HEK293T (cell line): Measurements from ENCODE around the gene AMER1.

ENCODE experiments used
- CTCF ChIA-PET: fragments of 350-600 bp; formaldehyde crosslinking; extraction: SDS; loops from one replicate; lab custom pipeline; 2021; ENCODE audit warnings: antibody characterized with exemption, inconsistent platforms; lab: Yijun Ruan, JAX
- POLR2A ChIA-PET: fragments of 350-600 bp; formaldehyde crosslinking; extraction: SDS; loops from one replicate; lab custom pipeline; 2020; ENCODE audit warnings: antibody characterized with exemption, inconsistent platforms; lab: Yijun Ruan, JAX
- DNase-seq: peaks from one replicate; pipeline ENCODE4 v3.0.0; 2012; ENCODE audit warnings: mixed read lengths; ENCODE audit errors: extremely low spot score
- ARNT ChIP-seq: fragments of 450-650 bp; IDR thresholded peaks from 2 replicates; pipeline ENCODE4 v1.6.1; 2017; ENCODE audit warnings: mild to moderate bottlenecking
- BHLHE40 ChIP-seq: fragments of 450-650 bp; IDR thresholded peaks from 2 replicates; pipeline ENCODE4 v1.6.1; 2016; ENCODE audit warnings: mild to moderate bottlenecking, moderate library complexity, borderline replicate concordance
- CTBP1 ChIP-seq: fragments of 450-650 bp; IDR thresholded peaks from 2 replicates; pipeline ENCODE4 v1.6.1; 2016; ENCODE audit warnings: borderline replicate concordance
- ELF4 ChIP-seq: fragments of 450-650 bp; IDR thresholded peaks from 2 replicates; pipeline ENCODE4 v1.6.1; 2017; ENCODE audit warnings: antibody characterized with exemption
- FOXA1 ChIP-seq: fragments of 450-650 bp; IDR thresholded peaks from 2 replicates; pipeline ENCODE4 v1.6.1; 2016; ENCODE audit warnings: mild to moderate bottlenecking
- FOXK2 ChIP-seq: fragments of 450-650 bp; IDR thresholded peaks from 2 replicates; pipeline ENCODE4 v1.6.1; 2016; ENCODE audit warnings: mild to moderate bottlenecking
- FOXM1 ChIP-seq: fragments of 450-650 bp; IDR thresholded peaks from 2 replicates; pipeline ENCODE4 v1.6.1; 2017; ENCODE audit warnings: mild to moderate bottlenecking, borderline replicate concordance
- HDGF ChIP-seq: fragments of 450-650 bp; IDR thresholded peaks from 2 replicates; pipeline ENCODE4 v1.6.1; 2017; ENCODE audit warnings: antibody characterized with exemption, borderline replicate concordance
- L3MBTL2 ChIP-seq: fragments of 450-650 bp; conservative IDR thresholded peaks from 2 replicates; pipeline ENCODE4 v1.6.1; 2016; ENCODE audit warnings: mild to moderate bottlenecking
- LEF1 ChIP-seq: fragments of 450-650 bp; IDR thresholded peaks from 2 replicates; pipeline ENCODE4 v1.6.1; 2017; ENCODE audit warnings: mild to moderate bottlenecking, borderline replicate concordance
- NFRKB ChIP-seq: fragments of 450-650 bp; IDR thresholded peaks from 2 replicates; pipeline ENCODE4 v1.6.1; 2016; ENCODE audit warnings: mild to moderate bottlenecking, moderate library complexity
- SP1 ChIP-seq: fragments of 450-650 bp; IDR thresholded peaks from 2 replicates; pipeline ENCODE4 v1.6.1; 2017
- SUZ12 ChIP-seq: fragments of 450-650 bp; IDR thresholded peaks from 2 replicates; pipeline ENCODE4 v1.6.1; 2016; ENCODE audit warnings: mild to moderate bottlenecking
- TARDBP ChIP-seq: fragments of 450-650 bp; IDR thresholded peaks from 2 replicates; pipeline ENCODE4 v1.6.1; 2016
- ZNF384 ChIP-seq: fragments of 450-650 bp; IDR thresholded peaks from 2 replicates; pipeline ENCODE4 v1.6.1; 2016
- TF ChIP-seq, protein P1 (sequence below): fragments of 450-650 bp; IDR thresholded peaks from 2 replicates; pipeline ENCODE4 v1.6.1; 2016

Gene AMER1

DNA sequence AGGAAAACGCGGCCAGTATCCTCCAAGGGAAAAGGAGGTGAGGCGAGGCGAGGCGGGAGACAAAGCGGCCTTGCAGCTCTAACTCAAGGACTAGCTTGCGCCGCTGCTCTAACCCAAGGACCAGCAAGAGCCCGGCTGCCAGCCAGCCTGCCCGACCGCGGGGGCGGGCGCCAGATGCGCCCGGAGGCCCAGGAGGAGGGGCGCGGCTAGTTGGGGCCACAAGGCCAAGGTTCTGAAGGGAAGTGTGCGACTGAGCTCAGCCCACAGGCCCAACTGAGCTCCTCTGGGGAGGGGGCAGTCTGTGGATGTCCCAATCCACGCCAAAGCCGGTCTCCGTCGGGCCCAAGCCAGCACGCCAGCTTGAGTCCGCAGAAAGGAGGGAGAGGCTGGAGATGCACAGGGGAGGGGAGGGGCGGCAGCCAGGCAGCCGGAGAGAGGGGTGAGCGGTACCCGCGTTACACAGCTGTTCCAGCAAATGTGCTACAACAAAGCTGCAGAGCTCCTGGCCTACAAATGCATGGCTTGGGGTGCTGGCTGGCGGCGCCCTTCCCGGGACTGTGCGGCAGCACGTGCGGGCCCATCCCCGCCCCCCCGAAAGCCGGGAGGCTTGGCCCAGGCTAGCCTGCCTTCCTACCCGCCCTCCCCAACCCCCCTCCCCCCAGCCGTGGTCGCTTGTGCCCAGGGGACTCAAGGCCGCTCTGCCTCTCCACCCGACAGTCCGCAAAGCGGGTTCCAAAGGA is 637 bp downstream of the AMER1 start:
- ChIA-PET POLR2A (interaction anchor here (1.0 to 1.1 kb wide), 3 partner anchors 8 to 18 kb away, joined by 3 read pairs; no protein-coding TSS in a partner anchor), CTCF (no interaction called here)
- no peak for TF ChIP-seq FOXM1
- peak; percentile 43; the same call in 1 of the 2 replicates for TF ChIP-seq L3MBTL2
- DNase-seq, result peak; percentile 35

DNA sequence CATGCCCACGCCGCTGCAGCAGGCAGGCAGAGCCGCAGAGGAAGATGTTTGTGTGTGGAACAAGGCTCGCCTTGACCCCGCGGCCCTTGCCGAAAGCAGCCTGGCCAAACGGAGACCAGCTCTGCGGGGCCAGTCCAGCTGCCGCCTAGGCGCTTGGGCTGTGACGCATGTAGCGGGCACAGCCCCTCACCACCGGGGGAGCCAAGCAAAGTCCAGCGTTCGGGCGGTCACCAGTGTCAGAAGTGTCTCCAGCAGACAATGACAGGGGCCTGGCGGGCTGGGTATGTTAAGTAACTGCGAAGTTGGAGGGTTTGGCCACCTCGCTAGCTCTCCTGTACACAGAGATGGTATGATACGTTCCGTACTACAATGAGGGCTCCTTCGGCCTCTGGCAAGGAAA is 1.3 kb downstream of the AMER1 start:
- POLR2A ChIA-PET, result no interaction called here
- TF ChIP-seq FOXK2 (no peak), HDGF (no peak), LEF1 (no peak), SP1 (no peak), CTBP1 (no peak), L3MBTL2 (no peak), ELF4 (no peak)
- CTCF ChIA-PET, result no interaction called here
- DNase-seq, result no peak

DNA sequence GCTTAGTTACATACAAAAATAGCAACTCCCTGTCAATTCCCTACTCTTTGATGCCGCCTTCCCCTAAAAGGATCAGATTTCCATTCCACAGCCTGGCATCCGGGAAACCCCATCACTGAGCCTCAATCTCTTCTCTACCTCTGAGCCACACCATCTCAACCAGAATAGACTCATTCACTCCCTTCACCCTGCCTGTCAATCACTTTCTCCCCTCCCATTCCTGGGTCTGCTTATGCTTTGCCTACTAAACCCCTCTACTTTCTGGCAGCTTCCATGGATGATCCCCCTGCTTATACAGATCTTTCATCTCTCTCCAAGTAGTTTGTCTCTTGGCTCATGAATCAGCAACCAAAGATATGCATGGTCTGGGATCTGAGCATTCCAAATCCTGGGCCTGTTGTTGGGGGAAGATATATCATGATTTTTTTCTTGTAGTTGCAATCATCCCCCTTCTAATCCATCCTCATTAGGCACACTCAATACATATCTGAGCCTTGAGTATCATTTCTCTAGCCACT is 2.6 kb downstream of the AMER1 start:
- TF ChIP-seq ARNT, result no peak
- TF ChIP-seq, protein P1, sequence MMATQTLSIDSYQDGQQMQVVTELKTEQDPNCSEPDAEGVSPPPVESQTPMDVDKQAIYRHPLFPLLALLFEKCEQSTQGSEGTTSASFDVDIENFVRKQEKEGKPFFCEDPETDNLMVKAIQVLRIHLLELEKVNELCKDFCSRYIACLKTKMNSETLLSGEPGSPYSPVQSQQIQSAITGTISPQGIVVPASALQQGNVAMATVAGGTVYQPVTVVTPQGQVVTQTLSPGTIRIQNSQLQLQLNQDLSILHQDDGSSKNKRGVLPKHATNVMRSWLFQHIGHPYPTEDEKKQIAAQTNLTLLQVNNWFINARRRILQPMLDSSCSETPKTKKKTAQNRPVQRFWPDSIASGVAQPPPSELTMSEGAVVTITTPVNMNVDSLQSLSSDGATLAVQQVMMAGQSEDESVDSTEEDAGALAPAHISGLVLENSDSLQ, result peak; percentile 80
- no peak for TF ChIP-seq BHLHE40
- no peak for TF ChIP-seq NFRKB
- CTCF ChIA-PET, result no interaction called here
- POLR2A ChIA-PET, result no interaction called here
- no peak for DNase-seq

DNA sequence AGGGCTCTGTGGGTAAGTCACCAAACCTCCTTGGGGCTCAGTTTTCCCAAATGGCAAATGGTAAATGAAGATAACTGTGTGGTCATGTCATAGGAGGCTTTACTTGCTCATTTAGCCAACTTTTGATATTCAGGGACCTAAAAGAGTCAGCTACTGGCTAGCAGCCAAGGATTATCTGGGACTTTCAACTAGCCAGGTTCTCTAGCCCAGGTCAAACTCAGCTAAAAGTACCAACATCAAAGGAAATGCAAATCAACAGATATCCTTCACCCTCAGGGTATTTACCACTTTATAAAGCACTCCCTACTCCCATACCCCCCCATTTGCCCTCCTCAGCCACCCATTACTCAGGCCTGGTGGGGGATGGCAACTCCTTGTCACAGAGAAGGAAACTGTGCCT is 7.5 kb downstream of the AMER1 start:
- ChIA-PET POLR2A (no interaction called here), CTCF (interaction anchor here (1.2 kb wide), 1 partner anchor 9 kb away, joined by 3 read pairs; no protein-coding TSS in a partner anchor)
- TF ChIP-seq BHLHE40 (no peak), ZNF384 (no peak), FOXK2 (no peak), CTBP1 (no peak), ARNT (no peak), FOXM1 (no peak), HDGF (no peak), ELF4 (no peak), FOXA1 (no peak), SUZ12 (no peak), NFRKB (no peak), TARDBP (no peak), L3MBTL2 (no peak)
- TF ChIP-seq, protein P1, result no peak

DNA sequence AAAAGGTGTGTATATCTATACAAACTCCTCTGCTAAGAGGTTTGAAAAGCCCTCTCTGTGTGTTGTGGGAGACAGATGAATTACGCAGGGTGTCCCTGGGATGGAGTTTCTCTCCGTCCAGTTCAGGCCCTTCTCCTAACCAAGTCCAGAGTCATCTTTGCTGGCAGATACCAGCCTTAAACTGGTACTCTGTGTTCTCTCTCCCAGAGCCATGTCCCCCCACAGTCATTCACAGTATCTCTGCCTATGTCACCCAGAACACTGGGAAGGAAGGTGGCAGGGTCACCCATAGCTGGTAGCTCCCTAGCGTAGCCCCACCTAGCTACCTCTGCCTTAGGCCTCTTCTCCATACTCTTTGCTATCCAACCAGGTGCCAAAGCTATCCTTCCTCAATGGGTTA is 8.9 kb downstream of the AMER1 start:
- no peak for TF ChIP-seq TARDBP
- no peak for TF ChIP-seq CTBP1
- TF ChIP-seq FOXK2, result no peak
- no peak for TF ChIP-seq ARNT
- TF ChIP-seq ZNF384, result no peak
- ChIA-PET CTCF (no interaction called here), POLR2A (interaction anchor here (0.6 to 0.7 kb wide), 2 partner anchors 9 to 10 kb away, joined by 3 read pairs; partner anchors contain the start of gene AMER1)
- DNase-seq, result no peak

More for the DNA sequence above, 7.5 kb downstream of the AMER1 start:
- DNase-seq, result no peak

DNA sequence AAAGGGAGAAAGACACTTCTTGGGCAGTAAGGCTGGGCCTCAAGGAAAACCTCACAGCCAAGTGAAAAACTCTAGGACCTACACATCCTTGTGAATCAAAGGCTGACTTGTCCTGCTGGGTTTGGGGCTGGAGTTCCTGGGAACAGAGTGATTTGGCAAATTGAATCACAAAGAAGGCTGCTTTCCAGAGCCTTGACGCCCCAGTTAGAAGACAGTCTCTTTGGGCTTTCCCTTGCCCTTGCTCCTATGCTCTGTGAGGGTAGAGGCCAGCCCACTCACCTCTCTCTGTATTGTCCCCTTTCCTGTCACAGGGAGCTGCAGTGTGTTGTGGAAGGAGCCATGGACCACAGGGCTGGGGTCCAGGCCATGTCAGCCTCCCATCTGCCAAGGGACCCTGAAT is 9.6 kb downstream of the AMER1 start:
- no peak for DNase-seq
- CTCF ChIA-PET, result no interaction called here
- POLR2A ChIA-PET, result no interaction called here
- no peak for TF ChIP-seq LEF1
- TF ChIP-seq BHLHE40, result no peak
- TF ChIP-seq FOXA1, result no peak
- TF ChIP-seq ARNT, result no peak
- no peak for TF ChIP-seq TARDBP
- TF ChIP-seq, protein P1, result no peak
- no peak for TF ChIP-seq L3MBTL2
- no peak for TF ChIP-seq ZNF384
- no peak for TF ChIP-seq SP1
- no peak for TF ChIP-seq ELF4
- TF ChIP-seq FOXK2, result no peak
- TF ChIP-seq FOXM1, result no peak
- no peak for TF ChIP-seq CTBP1
- no peak for TF ChIP-seq NFRKB
- TF ChIP-seq SUZ12, result no peak
- no peak for TF ChIP-seq HDGF
